Sigmoid colon (tissue), 7 donors: Measurements from ENCODE around the gene FNDC5. TPM values are rescaled to one million over a fixed set of nuclear protein-coding genes. Genes with fewer than 3 reads are reported as not detected.
A peak's percentile ranks its signal among the peaks of the same experiment; 100 is the strongest.

Source experiments
- DNase-seq: peaks from one replicate; pipeline ENCODE4 v3.0.0-alpha.2; 2019
- H3K27ac ChIP-seq, 4 donors: fragments of 200-600 bp; sonication (generic); one replicate each; pipeline ENCODE4 v1.5.1; 2016 to 2019; ENCODE audit warnings: mild to moderate bottlenecking in 1 of 4
- H3K27me3 ChIP-seq, 3 donors: fragments of 200-600 bp; sonication (generic); one replicate each; pipeline ENCODE4 v1.5.1; 2019; ENCODE audit warnings: mild to moderate bottlenecking in 1 of 3
- H3K36me3 ChIP-seq, 4 donors: fragments of 200-600 bp; sonication (generic); one replicate each; pipeline ENCODE4 v1.5.1; 2016 to 2019
- H3K4me1 ChIP-seq, 4 donors: fragments of 200-600 bp; sonication (generic); one replicate each; pipeline ENCODE4 v1.5.1; 2017 to 2019
- H3K4me3 ChIP-seq, 4 donors: fragments of 200-600 bp; sonication (generic); one replicate each; pipeline ENCODE4 v1.5.1; 2017 to 2019; ENCODE audit warnings: mild to moderate bottlenecking in 2 of 4, moderate library complexity in 1 of 4
- H3K9me3 ChIP-seq, 4 donors: fragments of 200-600 bp in 3 of 4; sonication (generic) in 3 of 4; one replicate each; pipeline versions ENCODE4 v1.5.1 to v1.6.1; 2013 to 2019
- CTCF ChIP-seq, 4 experiments: fragments of 450-650 bp in 3 of 4; fragments of 200-600 bp in 1 of 4; IDR thresholded peaks; one replicate each; pipeline ENCODE4 v1.5.1; 2016 to 2019; ENCODE audit warnings: antibody characterized with exemption in 4 of 4, mild to moderate bottlenecking in 3 of 4, moderate library complexity in 2 of 4
- EP300 ChIP-seq, 4 donors: sonication (generic); formaldehyde crosslinking; IDR thresholded peaks; one replicate each; pipeline ENCODE4 v1.6.1; 2017; ENCODE audit warnings: antibody characterized with exemption in 4 of 4
- POLR2A ChIP-seq, 2 donors: fragments of 450-650 bp; IDR thresholded peaks; one replicate each; pipeline ENCODE4 v1.6.1; 2016; ENCODE audit warnings: antibody characterized with exemption in 2 of 2, mild to moderate bottlenecking in 2 of 2, moderate library complexity in 2 of 2
- POLR2AphosphoS5 ChIP-seq, 4 donors: sonication (generic); formaldehyde crosslinking; IDR thresholded peaks; one replicate each; pipeline ENCODE4 v1.6.1; 2017; ENCODE audit warnings: antibody characterized with exemption in 4 of 4
- WGBS, 2 donors: extraction: QIAGEN DNeasy Blood & Tissue Kit; methylation state at CpG; one replicate each; pipeline ENCODE4 v1.1.7; 2013; 5-methylcytosine and 5-hydroxymethylcytosine counted together
- intact Hi-C: fragments of 100-400 bp; cut with DNase I; formaldehyde crosslinking; loops from one replicate; pipeline ENCODE4 v1.15.1; 2023
- polyA plus RNA-seq, 3 donors: library from polyadenylated mRNA; stranded (reverse); fragments of 200-250 nt; gene quantifications; one replicate each; pipeline ENCODE4 v1.2.3, GENCODE V29; 2013
- total RNA-seq, 4 donors: library from RNA; depleted of rRNA; stranded (reverse); fragments of >200 nt; gene quantifications; one replicate each; pipeline ENCODE4 v1.1.0, GENCODE V29; 2016
- donor health status: healthy with polysubstance abuse.
- donor health status: Bipolar disorder and iron deficiency.
- donor health status: healthy.

FNDC5 gene
- total and polyA plus RNA-seq, 7 donors, result 0.20 to 10.2 (median 0.93) TPM; not detected in 1

- WGBS, 2 donors, result 2 to 3% methylated on average over 79 of the region's 79 CpGs
- H3K4me3 ChIP-seq, result peak within 1 kb of the TSS in 2 of 4 donors; percentile 17 to 22
- no peak within 1 kb of the TSS for H3K27ac ChIP-seq
- H3K27me3 ChIP-seq, result peaks cover 16 to 49% (median 42%) of the 10 kb centered on the region in 3 donors
- no peaks in the 10 kb centered on the region for H3K9me3 ChIP-seq
- no peak for DNase-seq
- intact Hi-C loops, result no loop called here
- H3K4me1 ChIP-seq, result peaks cover 0 to 15% (median 15%) of the 10 kb centered on the region in 4 donors
- no peaks in the 10 kb centered on the region for H3K36me3 ChIP-seq
- TF ChIP-seq CTCF (IDR thresholded peaks at IDR 0.05) (no peak), POLR2AphosphoS5 (IDR thresholded peaks at IDR 0.05) (no peak), POLR2A (IDR thresholded peaks at IDR 0.05) (no peak), EP300 (IDR thresholded peaks at IDR 0.05) (no peak)
Observed at GRCh38 chr1:32886004-32886827, 15.5 kb upstream of the FNDC5 start, which contains the start of gene HPCA. HPCA (plus strand) TSS chr1:32886491; CDS start chr1:32888899, 2,408 bp downstream.

GRCh38 chr1:32885676-32886003, 14.9 kb upstream of the FNDC5 start:
- WGBS, 2 donors, result 19 to 22% methylated on average over 8 of the region's 8 CpGs
- TF ChIP-seq POLR2A (IDR thresholded peaks at IDR 0.05) (no peak), CTCF (IDR thresholded peaks at IDR 0.05) (no peak), POLR2AphosphoS5 (IDR thresholded peaks at IDR 0.05) (no peak), EP300 (IDR thresholded peaks at IDR 0.05) (no peak)
- Histone ChIP-seq H3K27ac (no peak overlapping the region), H3K36me3 (no peaks in the 10 kb centered on the region), H3K27me3 (peaks cover 16 to 43% (median 36%) of the 10 kb centered on the region in 3 donors), H3K9me3 (no peaks in the 10 kb centered on the region), H3K4me1 (peaks cover 0 to 15% (median 15%) of the 10 kb centered on the region in 4 donors), H3K4me3 (no peak overlapping the region)
- intact Hi-C loops, result no loop called here
- DNase-seq, result no peak

GRCh38 chr1:32884726-32885125, 14.0 kb upstream of the FNDC5 start:
- Histone ChIP-seq H3K4me1 (peaks cover 0 to 15% (median 15%) of the 10 kb centered on the region in 4 donors), H3K27ac (no peak overlapping the region), H3K27me3 (peaks cover 16 to 39% (median 35%) of the 10 kb centered on the region in 3 donors), H3K9me3 (no peaks in the 10 kb centered on the region), H3K36me3 (no peaks in the 10 kb centered on the region), H3K4me3 (no peak overlapping the region)
- TF ChIP-seq POLR2A (IDR thresholded peaks at IDR 0.05) (no peak), POLR2AphosphoS5 (IDR thresholded peaks at IDR 0.05) (no peak), EP300 (IDR thresholded peaks at IDR 0.05) (no peak), CTCF (IDR thresholded peaks at IDR 0.05) (no peak)
- intact Hi-C loops, result no loop called here
- no peak for DNase-seq
- 50 to 65% methylated on average over 12 of the region's 12 CpGs for WGBS, 2 donors

- WGBS, 2 donors, result 67 to 72% methylated on average over 4 of the region's 4 CpGs
- Histone ChIP-seq H3K27ac (no peak overlapping the region), H3K4me3 (no peak overlapping the region), H3K4me1 (peaks cover 0 to 15% (median 15%) of the 10 kb centered on the region in 4 donors), H3K9me3 (no peaks in the 10 kb centered on the region), H3K36me3 (no peaks in the 10 kb centered on the region), H3K27me3 (peaks cover 16 to 39% (median 35%) of the 10 kb centered on the region in 3 donors)
- intact Hi-C loops, result no loop called here
- TF ChIP-seq POLR2AphosphoS5 (IDR thresholded peaks at IDR 0.05) (no peak), CTCF (IDR thresholded peaks at IDR 0.05) (no peak), POLR2A (IDR thresholded peaks at IDR 0.05) (no peak), EP300 (IDR thresholded peaks at IDR 0.05) (no peak)
- no peak for DNase-seq
Observed at GRCh38 chr1:32884032-32884372, 13.3 kb upstream of the FNDC5 start.
